ENCODE results near the gene ADAM15. TPM values are rescaled to one million over a fixed set of nuclear protein-coding genes. Genes with fewer than 3 reads are reported as not detected.

ADAM15 gene
- total and polyA plus RNA-seq, 2 donors (not counting 3 experiments of a cell fraction or from before 2014, with no cell fraction given) = 295 to 299 TPM

DNA sequence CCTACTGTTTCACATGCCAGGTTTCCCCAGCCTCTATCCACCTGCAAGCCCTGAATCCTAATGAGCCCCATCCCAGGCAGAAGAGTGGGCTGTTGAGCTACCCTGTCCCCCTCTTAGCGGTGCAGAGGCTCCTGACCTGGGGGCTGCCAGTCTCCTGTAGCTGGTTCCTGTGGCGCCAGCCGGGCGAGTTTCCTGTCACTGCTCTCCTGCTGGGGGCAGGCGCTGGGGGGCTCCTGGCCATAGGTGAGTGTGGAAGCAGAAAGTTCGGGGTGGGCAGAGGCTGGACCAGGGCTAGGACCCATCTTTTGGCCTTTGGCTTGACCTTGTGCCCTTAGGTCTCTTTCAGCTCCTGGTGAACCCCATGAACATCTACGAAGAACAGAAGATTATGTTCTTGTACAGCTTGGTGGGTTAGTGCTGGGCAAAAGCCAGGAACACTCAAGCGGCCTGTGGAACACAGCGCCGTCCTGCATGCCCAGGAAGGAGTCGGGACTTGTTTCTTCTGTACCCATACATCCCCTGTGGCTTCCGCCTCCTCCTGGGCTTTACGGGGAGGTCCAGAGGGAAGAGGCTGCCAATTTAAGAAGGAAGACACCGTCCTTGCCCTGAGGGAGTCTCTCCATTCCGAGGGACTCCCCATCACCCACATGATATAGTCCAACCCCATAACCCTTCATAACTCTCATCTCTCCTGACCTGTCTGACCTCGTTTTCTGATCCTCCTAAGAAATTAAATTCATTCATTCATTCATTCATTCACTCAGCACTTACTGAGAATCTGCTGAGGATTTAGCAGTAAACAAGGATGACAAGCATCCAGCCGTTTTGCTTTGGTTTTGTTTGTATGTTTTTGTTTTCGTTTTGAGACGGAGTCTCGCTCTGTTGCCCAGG lies 16.6 kb upstream of the ADAM15 start:
- Histone ChIP-seq H3K36me3 (ENCODE audit: control insufficient read depth in 2 of 2, extremely low read depth in 1 of 2, insufficient read depth in 2 of 2, low read length in 2 of 2) (no peaks in the 10 kb centered on the region), H3K27me3 (ENCODE audit: control insufficient read depth in 2 of 2, insufficient read depth in 2 of 2, low read length in 2 of 2) (peaks cover 0 to 5% of the 10 kb centered on the region in 2 experiments), H3K9me3 (replicated peaks; ENCODE audit: control insufficient read depth, insufficient read depth, low read length) (no peaks in the 10 kb centered on the region), H4K20me1 (replicated peaks; ENCODE audit: control insufficient read depth, extremely low read depth, insufficient read depth, low read length) (no peaks in the 10 kb centered on the region), H3K9me1 (replicated peaks; ENCODE audit: control insufficient read depth, extremely low read depth, insufficient read depth, low read length) (no peaks in the 10 kb centered on the region), H3K9ac (replicated peaks; ENCODE audit: extremely low read depth, insufficient read depth, low read length) (no peak overlapping the region), H3K4me2 (ENCODE audit: insufficient read depth, low read length) (no peak overlapping the region), H3K79me2 (ENCODE audit: control insufficient read depth, insufficient read depth, low read length) (no peaks in the 10 kb centered on the region), H2AFZ (ENCODE audit: low read depth, low read length) (no peak overlapping the region), H3K4me1 (ENCODE audit: control insufficient read depth, extremely low read depth, insufficient read depth, low read length) (peaks cover 4% of the 10 kb centered on the region), H3K4me3 (replicated peaks in 1 of 3; ENCODE audit: insufficient read depth in 1 of 3, low read depth in 1 of 3, low read length in 3 of 3) (no peak overlapping the region), H3K27ac (ENCODE audit: insufficient read depth, low read depth, low read length) (no peak overlapping the region)
- TF ChIP-seq FOS (IDR thresholded peaks at IDR 0.05; ENCODE audit: borderline replicate concordance, insufficient read depth, low read length) (no peak), POLR2AphosphoS5 (IDR thresholded peaks at IDR 0.05; ENCODE audit: insufficient read depth, low read depth, low read length) (no peak), POLR2A (IDR thresholded peaks at IDR 0.05; ENCODE audit: low read depth, low read length) (no peak), MYC (IDR thresholded peaks at IDR 0.05; ENCODE audit: low read depth, low read length) (no peak), GATA2 (IDR thresholded peaks at IDR 0.05; ENCODE audit: insufficient read depth, insufficient read length, low read depth, low read length) (no peak), CTCF (IDR thresholded peaks at IDR 0.05; ENCODE audit: extremely low read depth in 1 of 2, insufficient read depth in 1 of 2, low read depth in 1 of 2, low read length in 2 of 2) (no peak), MAX (IDR thresholded peaks at IDR 0.05; ENCODE audit: insufficient read depth, insufficient read length) (no peak), EZH2 (IDR thresholded peaks at IDR 0.05; ENCODE audit: borderline replicate concordance, low read depth, low read length, severe bottlenecking) (no peak), JUN (IDR thresholded peaks at IDR 0.05; ENCODE audit: borderline replicate concordance, insufficient read depth, insufficient read length, low read depth) (no peak)
- dilution Hi-C loops (cut with MboI; ENCODE audit: extremely low pct_ligation_motif_present, low sequenced_read_pairs) (no loop called here), intact Hi-C loops (cut with micrococcal nuclease) (no loop called here)
- no peak for DNase-seq (ENCODE audit: low read depth, low spot score)
- POLR2A ChIA-PET = no interaction called here
- CTCF ChIA-PET = interaction anchor here (1.1 to 3.1 kb wide), 3 partner anchors 10 to 50 kb away, joined by 3 to 12 read pairs (median 8); no protein-coding TSS in a partner anchor
- no peak for FAIRE-seq
- BruUV-seq (replicated peaks) = no TSS peak

All from endothelial cell of umbilical vein (primary cell).